ENCODE measurements around the gene CACNG5.

The CACNG5 gene, protein sequence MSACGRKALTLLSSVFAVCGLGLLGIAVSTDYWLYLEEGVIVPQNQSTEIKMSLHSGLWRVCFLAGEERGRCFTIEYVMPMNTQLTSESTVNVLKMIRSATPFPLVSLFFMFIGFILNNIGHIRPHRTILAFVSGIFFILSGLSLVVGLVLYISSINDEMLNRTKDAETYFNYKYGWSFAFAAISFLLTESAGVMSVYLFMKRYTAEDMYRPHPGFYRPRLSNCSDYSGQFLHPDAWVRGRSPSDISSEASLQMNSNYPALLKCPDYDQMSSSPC

GRCh38 chr17:66834919-66835454, at the start of gene CACNG5:
CACNG5 (plus strand) TSS chr17:66835117; CDS start chr17:66877333, 42,216 bp downstream.
- DNase-seq (ENCODE audit: low spot score), result no peak

- no peak for DNase-seq (ENCODE audit: low spot score)
Observed at GRCh38 chr17:66786107-66786506, 48.8 kb upstream of the CACNG5 start.

GRCh38 chr17:66787914-66788313, 47.0 kb upstream of the CACNG5 start:
- no peak for DNase-seq (ENCODE audit: low spot score)

GRCh38 chr17:66789093-66789492, 45.8 kb upstream of the CACNG5 start:
- no peak for DNase-seq (ENCODE audit: low spot score)

DNA sequence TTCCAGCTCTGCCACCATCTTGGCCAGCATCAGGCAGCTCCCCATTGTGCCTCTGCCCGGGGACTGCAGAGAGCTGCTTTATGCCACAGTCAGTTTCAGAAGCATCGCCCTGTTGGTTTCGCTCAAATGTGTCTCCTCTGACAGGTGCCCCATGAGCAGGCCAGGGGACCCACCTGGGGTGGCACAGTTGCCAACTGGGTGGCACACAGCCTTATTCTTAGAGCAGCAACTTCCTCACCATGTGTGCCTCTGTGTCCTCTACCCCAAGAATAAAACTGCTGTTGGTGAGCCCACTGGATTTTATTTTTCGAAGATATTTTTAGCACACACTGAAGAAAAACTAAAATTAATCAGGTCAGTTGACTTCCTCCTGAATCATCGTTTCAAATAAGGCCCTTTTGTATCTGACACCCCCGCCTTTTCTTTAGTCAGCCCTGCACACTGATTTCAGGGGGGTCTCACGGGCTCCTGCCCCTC, 44.9 kb upstream of the CACNG5 start:
- DNase-seq (ENCODE audit: low spot score), result no peak

DNA sequence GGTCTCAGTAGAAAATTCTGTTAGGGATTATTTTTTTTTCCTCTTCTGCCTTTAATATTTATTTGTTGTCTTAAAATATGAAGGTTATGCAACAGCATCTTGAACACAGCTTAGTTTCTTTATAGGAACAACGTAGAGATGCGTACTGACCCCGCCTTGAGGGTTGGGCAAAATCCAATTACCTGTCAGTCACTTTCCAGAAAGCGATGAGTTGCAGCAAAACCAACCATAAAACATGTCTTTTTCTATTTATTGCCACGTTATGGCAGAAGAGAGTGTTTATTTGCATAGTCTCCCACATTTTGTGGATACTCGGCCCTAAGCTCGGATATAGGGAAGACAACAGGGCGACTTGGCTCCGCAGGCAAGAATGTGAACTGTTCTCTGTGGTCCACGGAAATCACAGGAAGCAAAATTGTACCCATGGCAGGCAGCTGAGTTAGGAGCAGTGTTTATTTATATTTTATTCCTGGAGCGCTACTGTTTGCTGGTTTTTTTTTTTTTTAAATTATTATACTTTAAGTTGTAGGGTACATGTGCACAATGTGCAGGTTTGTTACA, 44.3 kb upstream of the CACNG5 start:
- no peak for DNase-seq (ENCODE audit: low spot score)

DNA sequence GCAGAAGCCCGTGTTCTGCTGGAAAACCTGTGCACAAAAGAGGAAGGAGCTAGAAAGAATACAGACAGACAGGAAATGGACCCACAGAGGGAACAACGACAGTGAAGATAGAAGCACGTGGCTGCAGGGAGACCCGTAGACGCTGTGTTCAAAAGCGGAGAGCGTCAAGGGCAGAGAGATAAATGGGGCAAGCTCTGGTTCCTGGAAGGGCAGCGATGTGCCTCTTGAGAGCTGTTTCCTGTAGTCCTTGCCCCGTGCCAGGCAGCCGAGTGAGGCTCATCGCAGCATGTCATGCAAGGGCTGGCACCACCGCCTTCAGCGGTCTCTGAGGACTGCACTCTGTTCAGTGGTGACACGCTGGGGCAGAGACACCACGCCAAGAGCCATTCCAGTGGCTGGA, 43.6 kb upstream of the CACNG5 start:
- no peak for DNase-seq (ENCODE audit: low spot score)

- DNase-seq (ENCODE audit: low spot score), result no peak
Observed at GRCh38 chr17:66793814-66794213, 41.1 kb upstream of the CACNG5 start.

GRCh38 chr17:66795486-66795885, 39.4 kb upstream of the CACNG5 start:
- no peak for DNase-seq (ENCODE audit: low spot score)

- no peak for DNase-seq (ENCODE audit: low spot score)
Observed at GRCh38 chr17:66799849-66800537, 34.9 kb upstream of the CACNG5 start.

- no peak for DNase-seq (ENCODE audit: low spot score)
Observed at GRCh38 chr17:66803474-66803951, 31.4 kb upstream of the CACNG5 start.

DNA sequence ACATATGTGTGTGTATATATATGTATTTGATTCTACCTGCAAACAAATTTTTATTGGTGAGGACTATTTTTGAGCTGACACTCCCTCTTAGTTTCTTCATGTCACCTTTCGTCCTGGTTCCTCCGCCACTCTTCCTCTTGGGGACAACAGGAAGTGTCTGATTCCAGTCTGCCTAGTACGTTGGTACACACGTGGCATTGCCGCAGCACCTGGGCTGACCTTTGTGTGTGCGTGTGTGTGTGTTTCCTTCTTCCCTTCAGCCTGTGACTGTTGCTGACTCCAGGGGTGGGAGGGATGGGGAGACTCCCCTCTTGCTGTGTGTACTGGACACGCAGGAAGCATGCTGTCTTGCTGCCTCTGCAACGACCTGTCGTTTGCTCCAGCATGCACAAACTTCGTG, 29.4 kb upstream of the CACNG5 start:
- no peak for DNase-seq (ENCODE audit: low spot score)

GRCh38 chr17:66807182-66807581, 27.7 kb upstream of the CACNG5 start:
- no peak for DNase-seq (ENCODE audit: low spot score)

DNA sequence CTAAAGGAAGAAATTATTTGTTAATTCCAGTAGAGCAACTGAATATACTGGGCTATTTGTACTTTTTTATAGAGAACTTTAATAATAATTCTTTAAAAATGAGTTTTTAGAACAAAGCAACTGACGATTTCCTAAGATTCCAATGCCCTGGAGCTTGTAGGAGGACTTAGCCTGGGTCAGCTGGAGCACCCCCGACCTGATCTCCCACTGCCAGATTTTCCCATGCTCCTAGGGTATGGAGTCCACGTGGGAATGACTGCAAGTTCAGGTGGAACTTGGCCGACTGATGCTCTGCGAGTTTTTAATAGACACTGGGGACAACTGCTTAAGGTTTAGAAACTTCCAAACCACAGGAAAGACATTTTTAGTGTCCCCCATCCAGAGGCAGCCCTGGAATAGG, 25.5 kb upstream of the CACNG5 start:
- no peak for DNase-seq (ENCODE audit: low spot score)

- no peak for DNase-seq (ENCODE audit: low spot score)
Observed at GRCh38 chr17:66810951-66811682, 23.8 kb upstream of the CACNG5 start.

DNA sequence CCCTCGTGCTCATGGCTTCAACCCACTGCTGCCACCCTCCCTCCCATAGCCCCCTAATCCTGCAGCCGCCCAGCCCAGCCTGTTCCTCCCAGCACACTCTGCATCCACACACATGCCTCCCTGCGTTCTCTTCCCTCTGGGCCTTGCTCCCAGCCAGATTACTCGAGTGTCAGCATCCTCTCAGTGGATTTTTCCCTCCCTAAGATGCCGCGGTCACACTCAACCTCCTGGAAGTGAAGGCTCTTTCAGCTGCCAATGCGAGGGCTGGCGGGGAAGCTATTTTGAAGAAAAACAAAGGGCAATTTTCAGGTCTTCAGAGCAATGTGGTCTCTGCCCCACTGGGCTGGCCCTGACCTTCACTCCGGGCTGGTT, 23.2 kb upstream of the CACNG5 start:
- no peak for DNase-seq (ENCODE audit: low spot score)

- DNase-seq (ENCODE audit: low spot score), result no peak
Observed at GRCh38 chr17:66812571-66812970, 22.3 kb upstream of the CACNG5 start.

DNA sequence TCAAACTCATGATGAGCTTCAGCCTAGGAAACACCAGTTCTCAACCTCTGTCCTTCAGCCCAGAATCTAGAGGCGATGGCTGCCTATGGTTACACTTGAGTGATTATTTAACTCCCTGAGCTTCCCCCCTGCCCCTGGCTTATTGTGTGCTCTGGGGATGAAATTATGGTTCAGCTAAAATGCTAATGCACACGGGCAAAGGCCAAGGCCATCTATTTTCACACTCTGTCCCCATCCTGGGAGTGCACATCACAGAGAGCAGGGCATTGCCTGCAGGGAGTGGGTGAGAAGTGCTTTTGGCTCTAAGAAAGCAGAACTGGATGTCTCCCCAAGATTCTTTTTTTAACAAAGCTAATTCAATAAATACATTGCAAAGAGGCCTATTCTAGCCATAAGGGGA, 21.6 kb upstream of the CACNG5 start:
- no peak for DNase-seq (ENCODE audit: low spot score)

DNA sequence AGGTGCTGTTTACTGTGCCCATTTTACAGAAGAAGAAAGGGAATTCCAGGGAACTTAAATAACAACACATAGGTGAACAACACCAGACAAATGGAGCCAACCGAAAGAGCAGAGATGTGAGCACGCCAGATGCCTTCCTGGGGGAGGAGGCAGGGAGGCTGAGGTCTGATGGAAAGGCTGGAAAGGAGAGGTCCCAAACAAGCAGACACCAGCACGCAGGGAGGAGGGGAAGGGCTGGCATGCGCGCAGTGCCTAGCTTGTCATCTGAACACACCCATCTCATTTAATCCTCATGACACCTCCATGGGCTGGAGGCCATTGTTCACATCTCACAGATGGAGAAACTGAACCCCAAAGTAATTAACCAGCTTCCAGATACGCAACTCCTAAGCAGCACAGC, 20.9 kb upstream of the CACNG5 start:
- no peak for DNase-seq (ENCODE audit: low spot score)

DNA sequence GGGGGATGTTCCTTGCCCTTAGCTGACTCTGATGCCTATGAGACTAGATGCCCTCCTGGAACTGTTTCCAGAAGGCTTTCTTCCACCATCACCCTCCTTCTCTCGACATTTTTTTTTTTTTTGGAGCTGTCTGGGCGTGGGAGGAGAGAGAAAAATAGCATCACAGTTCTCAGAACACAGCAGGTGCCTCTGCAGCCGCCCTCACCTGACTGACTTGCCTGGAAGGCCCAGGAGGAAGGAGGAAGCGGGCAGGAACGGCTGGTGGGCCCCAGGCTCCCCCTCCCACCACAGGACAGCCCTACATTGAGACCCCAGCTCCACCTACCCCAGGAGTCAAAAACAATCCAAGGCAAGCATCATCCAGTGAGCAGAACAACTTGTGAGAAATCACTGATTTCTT, 20.3 kb upstream of the CACNG5 start:
- DNase-seq (ENCODE audit: low spot score), result no peak

DNA sequence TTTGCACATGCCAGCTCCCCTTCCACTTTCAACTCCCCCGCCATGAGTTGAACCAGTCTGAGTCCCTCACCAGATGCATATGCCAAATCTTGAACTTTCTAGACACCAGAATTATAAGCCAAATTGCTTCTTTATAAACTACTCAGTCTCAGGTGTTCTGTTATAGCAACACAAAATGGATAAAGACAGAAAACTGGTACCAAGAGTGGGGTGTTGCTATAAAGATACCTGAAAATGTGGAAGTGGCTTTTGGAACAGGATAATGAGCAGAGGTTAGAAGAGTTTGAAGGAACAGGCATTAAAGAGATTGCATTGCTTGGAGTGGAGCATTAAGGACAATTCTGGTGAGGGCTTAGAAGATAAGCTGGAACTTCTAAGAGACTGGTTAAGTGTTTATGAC, 17.2 kb upstream of the CACNG5 start:
- no peak for DNase-seq (ENCODE audit: low spot score)

DNA sequence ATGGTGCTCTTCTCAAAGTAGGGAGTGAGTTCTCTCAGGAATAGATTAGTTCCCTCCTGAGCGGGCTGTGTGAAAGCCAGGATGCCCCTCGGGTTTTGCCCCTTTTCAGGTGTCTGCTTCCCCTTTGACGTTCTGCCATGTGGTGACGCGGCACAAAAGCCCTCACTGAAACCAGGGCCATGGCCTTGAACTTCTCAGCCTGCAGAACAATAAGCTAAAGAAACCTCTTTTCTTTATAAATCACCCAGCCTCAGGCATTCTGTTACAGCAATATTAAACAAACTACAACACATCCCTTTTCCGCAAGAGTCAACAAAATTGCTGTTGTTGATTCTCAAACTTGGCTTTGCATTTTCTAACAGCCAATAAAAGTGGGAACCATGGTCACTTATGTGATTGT, 15.5 kb upstream of the CACNG5 start:
- DNase-seq (ENCODE audit: low spot score), result no peak

All from SW480 (cell line).